Neural crest cell (in vitro differentiated cells): ENCODE results near the gene EPB41L2. TPM values are rescaled to one million over a fixed set of nuclear protein-coding genes. Genes with fewer than 3 reads are reported as not detected.
A peak's percentile ranks its signal among the peaks of the same experiment; 100 is the strongest.

Experiments
- DNase-seq: peaks from one replicate; pipeline ENCODE4 v3.0.0; 2021; ENCODE audit warnings: low read depth, mixed read lengths, low spot score
- H3K27ac Mint-ChIP-seq: one replicate; pipeline ENCODE4 v1.8.0; 2021; ENCODE audit warnings: mild to moderate bottlenecking, mixed read lengths; ENCODE audit not compliant: unreplicated experiment
- H3K27me3 Mint-ChIP-seq: 2 replicates; pipeline ENCODE4 v1.8.0; 2021; ENCODE audit warnings: low read depth, mild to moderate bottlenecking, mixed read lengths
- H3K36me3 Mint-ChIP-seq: 2 replicates; pipeline ENCODE4 v1.8.0; 2021; ENCODE audit warnings: low read depth, mild to moderate bottlenecking, mixed read lengths
- H3K4me1 Mint-ChIP-seq: 2 replicates; pipeline ENCODE4 v1.8.0; 2021; ENCODE audit warnings: mixed read lengths
- H3K4me3 Mint-ChIP-seq: one replicate; pipeline ENCODE4 v1.8.0; 2021; ENCODE audit warnings: mild to moderate bottlenecking, mixed read lengths
- H3K9me3 Mint-ChIP-seq: 2 replicates; pipeline ENCODE4 v1.8.0; 2021; ENCODE audit warnings: mixed read lengths
- total RNA-seq: library from RNA; stranded (reverse); gene quantifications from 2 replicates; pipeline ENCODE4 v1.2.1, GENCODE V29; 2021
- TF ChIP-seq, protein P1 (sequence below): fragments of 200-600 bp; sonication (generic); conservative IDR thresholded peaks from 2 replicates; pipeline ENCODE4 v1.5.0; 2021; ENCODE audit warnings: antibody characterized with exemption, mild to moderate bottlenecking

The EPB41L2 gene
- total RNA-seq, 1 donor from 2014 or later: 114 TPM

DNA sequence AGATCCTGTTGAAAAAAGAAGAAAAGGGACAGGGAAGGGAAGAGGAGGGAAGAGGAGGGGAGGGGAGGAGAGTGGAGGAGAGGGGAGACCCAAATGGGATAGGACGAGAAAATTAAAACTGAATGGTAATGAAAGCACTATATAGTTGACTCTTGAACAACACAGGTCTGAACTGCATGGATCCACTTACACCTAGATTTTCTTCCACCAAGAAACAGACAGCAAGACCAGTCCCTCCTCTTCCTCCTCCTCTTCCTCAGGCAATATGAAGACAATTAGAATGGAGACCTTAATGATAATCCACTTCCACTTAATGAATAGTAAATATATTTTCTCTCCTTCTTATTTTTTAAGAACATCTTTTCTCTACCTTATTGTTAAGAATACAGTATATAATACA lies 113.5 kb downstream of the EPB41L2 start:
- no peak for DNase-seq
- TF ChIP-seq, protein P1, sequence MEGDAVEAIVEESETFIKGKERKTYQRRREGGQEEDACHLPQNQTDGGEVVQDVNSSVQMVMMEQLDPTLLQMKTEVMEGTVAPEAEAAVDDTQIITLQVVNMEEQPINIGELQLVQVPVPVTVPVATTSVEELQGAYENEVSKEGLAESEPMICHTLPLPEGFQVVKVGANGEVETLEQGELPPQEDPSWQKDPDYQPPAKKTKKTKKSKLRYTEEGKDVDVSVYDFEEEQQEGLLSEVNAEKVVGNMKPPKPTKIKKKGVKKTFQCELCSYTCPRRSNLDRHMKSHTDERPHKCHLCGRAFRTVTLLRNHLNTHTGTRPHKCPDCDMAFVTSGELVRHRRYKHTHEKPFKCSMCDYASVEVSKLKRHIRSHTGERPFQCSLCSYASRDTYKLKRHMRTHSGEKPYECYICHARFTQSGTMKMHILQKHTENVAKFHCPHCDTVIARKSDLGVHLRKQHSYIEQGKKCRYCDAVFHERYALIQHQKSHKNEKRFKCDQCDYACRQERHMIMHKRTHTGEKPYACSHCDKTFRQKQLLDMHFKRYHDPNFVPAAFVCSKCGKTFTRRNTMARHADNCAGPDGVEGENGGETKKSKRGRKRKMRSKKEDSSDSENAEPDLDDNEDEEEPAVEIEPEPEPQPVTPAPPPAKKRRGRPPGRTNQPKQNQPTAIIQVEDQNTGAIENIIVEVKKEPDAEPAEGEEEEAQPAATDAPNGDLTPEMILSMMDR: no peak
- Mint-ChIP-seq H3K4me1 (peaks cover 30% of the 10 kb centered on the region), H3K4me3 (no peak overlapping the region), H3K27ac (no peak overlapping the region), H3K27me3 (no peaks in the 10 kb centered on the region), H3K9me3 (peaks cover 6% of the 10 kb centered on the region), H3K36me3 (peaks cover 27% of the 10 kb centered on the region)

DNA sequence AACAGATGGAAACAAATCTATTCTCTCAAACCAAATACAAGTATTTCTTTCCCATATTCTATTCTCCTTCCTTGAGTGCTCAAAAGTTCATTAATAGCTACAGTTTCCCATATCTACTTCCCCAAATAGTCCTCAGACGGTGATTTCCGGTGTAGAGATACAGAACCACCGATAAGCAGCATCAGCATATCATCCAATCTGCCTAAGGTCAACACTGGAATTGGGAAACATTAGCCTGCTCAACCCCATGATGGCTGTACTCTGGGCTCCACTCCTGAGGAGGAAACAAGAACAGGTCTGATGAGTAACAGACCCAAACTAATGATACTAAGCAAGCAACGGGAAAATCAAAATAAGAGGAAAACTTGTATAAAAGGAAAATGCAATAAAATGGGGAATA lies 115.6 kb downstream of the EPB41L2 start:
- no peak for DNase-seq
- Mint-ChIP-seq H3K4me1 (peaks cover 48% of the 10 kb centered on the region), H3K36me3 (peaks cover 22% of the 10 kb centered on the region), H3K4me3 (no peak overlapping the region), H3K9me3 (peaks cover 2% of the 10 kb centered on the region), H3K27me3 (no peaks in the 10 kb centered on the region), H3K27ac (no peak overlapping the region)
- TF ChIP-seq, protein P1: no peak

DNA sequence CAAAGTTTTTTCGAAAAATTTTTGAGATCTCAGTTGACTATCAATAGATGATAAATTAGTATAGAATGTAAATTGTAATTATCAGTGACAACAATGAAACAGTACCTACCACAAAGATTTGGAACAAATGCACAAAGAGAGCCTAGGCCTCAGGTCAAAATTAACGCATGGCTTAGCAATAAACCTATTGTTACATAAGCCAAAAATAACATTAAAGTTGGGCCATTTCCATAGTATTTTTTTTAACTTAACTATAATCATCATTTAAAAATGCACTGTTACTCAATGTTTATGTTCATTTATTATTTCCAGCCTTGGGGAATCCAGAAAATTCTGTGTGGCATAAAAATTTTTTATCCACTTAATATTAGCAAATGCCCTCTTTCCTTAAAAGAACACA lies 117.0 kb downstream of the EPB41L2 start:
- no peaks in the 10 kb centered on the region for H3K9me3 Mint-ChIP-seq
- H3K27ac Mint-ChIP-seq: no peak overlapping the region
- DNase-seq: no peak
- TF ChIP-seq, protein P1: no peak
- peaks cover 52% of the 10 kb centered on the region for H3K4me1 Mint-ChIP-seq
- H3K4me3 Mint-ChIP-seq: no peak overlapping the region
- peaks cover 12% of the 10 kb centered on the region for H3K36me3 Mint-ChIP-seq
- H3K27me3 Mint-ChIP-seq: no peaks in the 10 kb centered on the region

DNA sequence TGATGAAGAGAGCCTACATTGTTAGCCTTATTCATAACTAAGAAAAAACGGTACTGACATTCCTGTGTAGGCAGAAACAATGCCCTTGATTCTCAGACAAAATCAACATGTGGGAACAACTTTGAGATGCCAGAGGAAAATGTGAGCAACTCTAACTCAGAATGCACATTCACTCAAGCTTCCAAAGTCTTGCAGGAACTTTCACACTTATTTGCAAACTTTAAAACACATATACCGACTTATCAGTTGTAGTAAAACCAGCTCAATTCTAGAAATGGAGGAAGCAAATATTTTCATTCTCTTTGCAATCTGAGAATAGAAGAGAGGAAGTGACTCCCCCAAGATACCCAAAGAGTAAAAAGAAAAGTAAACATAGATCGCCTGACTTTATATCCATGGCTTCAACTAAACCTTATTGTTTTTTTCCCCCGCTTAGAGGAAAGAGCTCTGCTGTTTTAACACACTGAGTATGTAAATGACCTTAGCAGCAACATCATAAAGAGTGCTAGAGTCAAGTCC lies 117.6 kb downstream of the EPB41L2 start:
- no peaks in the 10 kb centered on the region for H3K9me3 Mint-ChIP-seq
- DNase-seq: no peak
- H3K36me3 Mint-ChIP-seq: peaks cover 9% of the 10 kb centered on the region
- H3K27ac Mint-ChIP-seq: peak overlapping the region; percentile 72
- peaks cover 56% of the 10 kb centered on the region for H3K4me1 Mint-ChIP-seq
- H3K27me3 Mint-ChIP-seq: no peaks in the 10 kb centered on the region
- TF ChIP-seq, protein P1: no peak
- H3K4me3 Mint-ChIP-seq: peak overlapping the region; percentile 33

DNA sequence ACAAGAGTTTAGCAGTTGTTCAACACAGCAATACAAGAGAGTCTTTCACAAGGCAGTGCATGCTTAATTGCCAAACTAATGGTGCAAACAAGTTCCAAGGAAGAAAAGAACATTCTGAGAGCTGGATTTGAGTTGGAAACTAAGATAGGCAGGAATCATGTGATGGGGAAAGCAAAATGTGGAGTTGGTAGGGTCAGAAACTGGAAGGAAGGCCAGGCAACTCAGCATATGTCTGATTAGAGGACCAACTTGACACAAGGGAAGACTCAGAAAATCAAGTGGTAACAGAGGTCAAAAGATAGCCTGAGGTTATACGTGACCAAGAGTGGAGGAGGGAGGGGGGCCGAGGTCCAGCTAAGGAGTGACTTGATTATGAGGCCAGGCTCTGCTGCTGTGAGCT lies 118.6 kb downstream of the EPB41L2 start:
- TF ChIP-seq, protein P1: no peak

More for the DNA sequence above, 118.6 kb downstream of the EPB41L2 start:
- Mint-ChIP-seq H3K36me3 (peaks cover 2% of the 10 kb centered on the region), H3K4me1 (peaks cover 55% of the 10 kb centered on the region), H3K9me3 (no peaks in the 10 kb centered on the region), H3K27ac (peak overlapping the region; percentile 30), H3K4me3 (peak overlapping the region; percentile 20), H3K27me3 (no peaks in the 10 kb centered on the region)
- peak; percentile 13 for DNase-seq
